CD14-positive monocyte (primary cell): Measurements from ENCODE around the gene UBE2I. TPM values are rescaled to one million over a fixed set of nuclear protein-coding genes. Genes with fewer than 3 reads are reported as not detected.
A peak's percentile ranks its signal among the peaks of the same experiment; 100 is the strongest.

Experiments
- DNase-seq, 3 donors: peaks; one replicate each; pipeline ENCODE4 v3.0.0-alpha.2; 2011 to 2022
- H2AFZ ChIP-seq: 2 replicates; pipeline ENCODE4 v1.6.0; 2012; ENCODE audit warnings: mild to moderate bottlenecking, low read depth, low read length, inconsistent platforms; ENCODE audit not compliant: insufficient read depth, poor library complexity, severe bottlenecking
- H3K27ac ChIP-seq, 2 donors: 1 replicate in 1 of 2; 2 replicates in 1 of 2; pipeline ENCODE4 v1.5.1; 2012 to 2013; ENCODE audit warnings: low read length in 2 of 2, control low read depth in 1 of 2, inconsistent platforms in 1 of 2, low read depth in 1 of 2, mild to moderate bottlenecking in 1 of 2
- H3K27me3 ChIP-seq, 2 donors: one replicate each; pipeline versions ENCODE4 v1.6.0 to v1.6.1; 2011 to 2013; ENCODE audit warnings: low read length in 2 of 2; ENCODE audit not compliant: control insufficient read depth in 2 of 2, insufficient read depth in 2 of 2
- H3K36me3 ChIP-seq, 2 donors: replicated peaks in 1 of 2; 1 replicate in 1 of 2; 2 replicates in 1 of 2; pipeline versions ENCODE4 v1.5.1 to v1.6.1; 2012 to 2013; ENCODE audit warnings: low read length in 2 of 2, control low read depth in 1 of 2, inconsistent platforms in 1 of 2, mild to moderate bottlenecking in 1 of 2; ENCODE audit not compliant: insufficient read depth in 2 of 2, control insufficient read depth in 1 of 2
- H3K4me1 ChIP-seq, 2 donors: 1 replicate in 1 of 2; 2 replicates in 1 of 2; pipeline versions ENCODE4 v1.5.1 to v1.6.1; 2012 to 2013; ENCODE audit warnings: low read length in 2 of 2, control low read depth in 1 of 2, inconsistent platforms in 1 of 2, mild to moderate bottlenecking in 1 of 2, moderate library complexity in 1 of 2; ENCODE audit not compliant: insufficient read depth in 2 of 2, control insufficient read depth in 1 of 2
- H3K4me2 ChIP-seq: replicated peaks from 2 replicates; pipeline ENCODE3; 2012; ENCODE audit warnings: low read length, moderate library complexity, mild to moderate bottlenecking; ENCODE audit not compliant: poor library complexity, severe bottlenecking; ENCODE audit errors: extremely low read depth
- H3K4me3 ChIP-seq, 3 experiments: fragments of 200-600 bp in 1 of 3; sonication (generic) in 1 of 3; replicated peaks in 1 of 3; 1 replicate in 2 of 3; 2 replicates in 1 of 3; pipeline ENCODE4 v1.5.1; 2011 to 2013; ENCODE audit warnings: low read length in 3 of 3, mild to moderate bottlenecking in 3 of 3, control low read depth in 2 of 3, low read depth in 2 of 3, inconsistent platforms in 1 of 3, moderate library complexity in 1 of 3
- H3K79me2 ChIP-seq: 2 replicates; pipeline ENCODE4 v1.6.0; 2012; ENCODE audit warnings: mild to moderate bottlenecking, control low read depth, inconsistent platforms, low read length, moderate library complexity; ENCODE audit not compliant: insufficient read depth
- H3K9ac ChIP-seq: 2 replicates; pipeline ENCODE4 v1.6.0; 2017; ENCODE audit warnings: low read length, mild to moderate bottlenecking; ENCODE audit not compliant: insufficient read depth, poor library complexity, severe bottlenecking
- H3K9me3 ChIP-seq, 2 donors: replicated peaks in 1 of 2; 1 replicate in 1 of 2; 2 replicates in 1 of 2; pipeline versions ENCODE4 v1.5.1 to v1.6.1; 2012 to 2013; ENCODE audit warnings: low read length in 2 of 2, control low read depth in 1 of 2; ENCODE audit not compliant: control insufficient read depth in 1 of 2, insufficient read depth in 1 of 2
- H4K20me1 ChIP-seq: 2 replicates; pipeline ENCODE4 v1.6.0; 2012; ENCODE audit warnings: mild to moderate bottlenecking, low read length, control low read depth, moderate library complexity; ENCODE audit not compliant: insufficient read depth
- H3K27ac Mint-ChIP-seq, 7 donors: one replicate each; pipeline ENCODE4 v1.8.0; 2020; ENCODE audit warnings: mild to moderate bottlenecking in 7 of 7, mixed read lengths in 7 of 7, moderate library complexity in 6 of 7, inconsistent platforms in 2 of 7
- H3K27me3 Mint-ChIP-seq, 3 donors: one replicate each; pipeline ENCODE4 v1.8.0; 2021 to 2022; ENCODE audit warnings: low read depth in 3 of 3, mild to moderate bottlenecking in 3 of 3, mixed read lengths in 3 of 3, moderate library complexity in 3 of 3, inconsistent platforms in 1 of 3
- H3K36me3 Mint-ChIP-seq, 2 donors: one replicate each; pipeline ENCODE4 v1.8.0; 2020; ENCODE audit warnings: mixed read lengths in 2 of 2, inconsistent platforms in 1 of 2, mild to moderate bottlenecking in 1 of 2
- H3K4me1 Mint-ChIP-seq: one replicate; pipeline ENCODE4 v1.8.0; 2020; ENCODE audit warnings: mild to moderate bottlenecking, mixed read lengths
- H3K4me3 Mint-ChIP-seq, 2 donors: one replicate each; pipeline ENCODE4 v1.8.0; 2020; ENCODE audit warnings: mild to moderate bottlenecking in 2 of 2, mixed read lengths in 2 of 2, moderate library complexity in 1 of 2
- H3K9me3 Mint-ChIP-seq, 7 donors: one replicate each; pipeline ENCODE4 v1.8.0; 2020 to 2022; ENCODE audit warnings: mixed read lengths in 7 of 7, mild to moderate bottlenecking in 6 of 7, moderate library complexity in 6 of 7, inconsistent platforms in 2 of 7
- WGBS: methylation state at CpG from one replicate; pipeline ENCODE4 v1.1.5; 2013; ENCODE audit warnings: missing lambda C conversion rate; ENCODE audit not compliant: insufficient coverage; 5-methylcytosine and 5-hydroxymethylcytosine counted together
- intact Hi-C, 2 donors: fragments of 100-400 bp; cut with micrococcal nuclease; formaldehyde crosslinking; loops; one replicate each; pipeline versions ENCODE4 v1.15.0 to v1.15.1; 2023
- polyA plus RNA-seq, 3 donors: library from polyadenylated mRNA; depleted of rRNA in 1 of 3; unstranded in 2 of 3; stranded (reverse) in 1 of 3; fragments of 300-500 nt in 2 of 3; fragments of >200 nt in 1 of 3; fragmentation: Illumina TruSeq in 2 of 3; gene quantifications; 1 replicate in 2 of 3; 2 replicates in 1 of 3; pipeline ENCODE4 v1.2.3, GENCODE V29; 2012 to 2021
- TF ChIP-seq, protein P1 (sequence below): fragments of 200-600 bp; IDR thresholded peaks from one replicate; pipeline ENCODE4 v1.8.0; 2022; ENCODE audit warnings: antibody characterized with exemption, mild to moderate bottlenecking

The UBE2I gene
- polyA plus RNA-seq, 3 donors, result 76.8 to 112 (median 88.8) TPM

DNA sequence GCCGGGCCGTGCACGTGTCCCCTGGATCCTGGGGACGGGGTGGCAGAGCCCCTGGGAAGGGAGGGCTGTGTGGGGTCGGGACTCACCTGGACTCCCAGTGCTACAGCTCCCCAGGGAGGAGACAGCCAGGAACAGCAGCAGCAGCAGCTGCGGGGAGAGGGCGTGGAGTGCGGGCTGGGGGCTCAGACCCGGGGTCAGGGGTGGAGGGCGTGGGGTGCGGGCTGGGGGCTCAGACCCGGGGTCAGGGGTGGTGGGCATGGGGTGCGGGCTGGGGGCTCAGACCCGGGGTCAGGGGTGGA is 32.9 kb upstream of the UBE2I start:
- Histone ChIP-seq H3K4me1 (no peaks in the 10 kb centered on the region), H3K27ac (no peak overlapping the region), H2AFZ (no peak overlapping the region), H3K9ac (no peak overlapping the region), H3K4me3 (no peak overlapping the region), H4K20me1 (no peaks in the 10 kb centered on the region), H3K27me3 (no peaks in the 10 kb centered on the region), H3K4me2 (no peak overlapping the region), H3K79me2 (no peaks in the 10 kb centered on the region), H3K36me3 (no peaks in the 10 kb centered on the region), H3K9me3 (no peaks in the 10 kb centered on the region)
- TF ChIP-seq, protein P1, sequence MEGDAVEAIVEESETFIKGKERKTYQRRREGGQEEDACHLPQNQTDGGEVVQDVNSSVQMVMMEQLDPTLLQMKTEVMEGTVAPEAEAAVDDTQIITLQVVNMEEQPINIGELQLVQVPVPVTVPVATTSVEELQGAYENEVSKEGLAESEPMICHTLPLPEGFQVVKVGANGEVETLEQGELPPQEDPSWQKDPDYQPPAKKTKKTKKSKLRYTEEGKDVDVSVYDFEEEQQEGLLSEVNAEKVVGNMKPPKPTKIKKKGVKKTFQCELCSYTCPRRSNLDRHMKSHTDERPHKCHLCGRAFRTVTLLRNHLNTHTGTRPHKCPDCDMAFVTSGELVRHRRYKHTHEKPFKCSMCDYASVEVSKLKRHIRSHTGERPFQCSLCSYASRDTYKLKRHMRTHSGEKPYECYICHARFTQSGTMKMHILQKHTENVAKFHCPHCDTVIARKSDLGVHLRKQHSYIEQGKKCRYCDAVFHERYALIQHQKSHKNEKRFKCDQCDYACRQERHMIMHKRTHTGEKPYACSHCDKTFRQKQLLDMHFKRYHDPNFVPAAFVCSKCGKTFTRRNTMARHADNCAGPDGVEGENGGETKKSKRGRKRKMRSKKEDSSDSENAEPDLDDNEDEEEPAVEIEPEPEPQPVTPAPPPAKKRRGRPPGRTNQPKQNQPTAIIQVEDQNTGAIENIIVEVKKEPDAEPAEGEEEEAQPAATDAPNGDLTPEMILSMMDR, result no peak
- H3K27me3 Mint-ChIP-seq, result peaks cover 17 to 33% (median 20%) of the 10 kb centered on the region in 3 donors
- WGBS, result 91% methylated on average over 8 of the region's 14 CpGs
- H3K4me1 Mint-ChIP-seq, result no peaks in the 10 kb centered on the region
- H3K27ac Mint-ChIP-seq, result no peak overlapping the region
- intact Hi-C loops, result no loop called here
- no peak for DNase-seq
- no peaks in the 10 kb centered on the region for H3K36me3 Mint-ChIP-seq
- peaks cover 0 to 10% (median 3%) of the 10 kb centered on the region in 7 donors for H3K9me3 Mint-ChIP-seq
- no peak overlapping the region for H3K4me3 Mint-ChIP-seq

DNA sequence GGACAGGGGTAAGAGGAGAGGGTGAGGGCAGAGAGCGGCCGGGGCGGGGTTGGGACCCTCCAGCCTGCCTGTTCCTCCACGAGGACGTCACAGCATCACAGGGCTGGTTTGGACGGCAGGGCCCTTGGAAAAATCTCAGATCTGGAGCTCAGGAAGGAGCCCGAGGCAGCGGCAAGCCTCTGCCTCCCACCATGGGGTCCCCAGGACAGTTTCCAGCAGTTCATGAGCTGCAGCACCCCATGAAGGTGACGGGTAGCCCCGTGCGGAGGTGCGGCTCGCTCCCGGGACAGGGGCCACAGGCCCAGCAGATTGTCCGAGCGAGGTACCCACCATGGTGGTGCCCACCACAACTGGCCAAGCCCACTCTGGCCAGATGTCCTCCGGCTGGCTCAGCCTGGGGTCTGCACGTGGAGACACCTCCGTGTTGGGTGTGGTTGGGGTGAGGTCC is 32.3 kb upstream of the UBE2I start:
- WGBS, result 85% methylated on average over 18 of the region's 19 CpGs
- peaks cover 0 to 10% (median 3%) of the 10 kb centered on the region in 7 donors for H3K9me3 Mint-ChIP-seq

More for the DNA sequence above, 32.3 kb upstream of the UBE2I start:
- H3K9me3 ChIP-seq, result no peaks in the 10 kb centered on the region
- H3K27me3 ChIP-seq, result no peaks in the 10 kb centered on the region
- Mint-ChIP-seq H3K4me3 (peak overlapping the region in 1 of 2 donors; percentile 51), H3K27me3 (peaks cover 17 to 33% (median 20%) of the 10 kb centered on the region in 3 donors), H3K27ac (no peak overlapping the region), H3K4me1 (peaks cover 1% of the 10 kb centered on the region), H3K36me3 (no peaks in the 10 kb centered on the region)
- no peak for DNase-seq
- no peak overlapping the region for H2AFZ ChIP-seq
- H3K27ac ChIP-seq, result no peak overlapping the region
- H3K36me3 ChIP-seq, result no peaks in the 10 kb centered on the region
- no peak overlapping the region for H3K4me2 ChIP-seq
- H3K79me2 ChIP-seq, result no peaks in the 10 kb centered on the region
- no peaks in the 10 kb centered on the region for H4K20me1 ChIP-seq
- intact Hi-C loops, result no loop called here
- no peak overlapping the region for H3K9ac ChIP-seq
- TF ChIP-seq, protein P1, result no peak
- H3K4me1 ChIP-seq, result peaks cover 0 to under 1% of the 10 kb centered on the region in 2 donors
- no peak overlapping the region for H3K4me3 ChIP-seq
